IMR-90 (cell line): ENCODE data around the gene DTHD1. TPM values are rescaled to one million over a fixed set of nuclear protein-coding genes. Genes with fewer than 3 reads are reported as not detected.

Experiments used
- ATAC-seq: fragments of 200-7000 bp; cut with Tn5 transposase; 2 replicates; pipeline ENCODE4 v1.9.1; 2020; ENCODE audit warnings: low read depth, mild to moderate bottlenecking, moderate library complexity
- BruUV-seq: library from RNA; stranded (reverse); fragments of 400-500 nt; replicated peaks from 2 replicates; lab custom pipeline; 2021; lab: Mats Ljungman, UMichigan
- CTCF ChIA-PET: fragments of 300-600 bp; formaldehyde crosslinking; extraction: SDS; loops from one replicate; lab custom pipeline; 2021; ENCODE audit warnings: antibody characterized with exemption; lab: Yijun Ruan, JAX
- POLR2A ChIA-PET: fragments of 300-600 bp; sonication (Branson Sonifier 250); formaldehyde crosslinking; loops from one replicate; lab custom pipeline; 2022; ENCODE audit warnings: antibody characterized with exemption; ENCODE audit not compliant: unreplicated experiment; lab: Charles Lee
- DNase-seq: peaks from one replicate; pipeline ENCODE4 v3.0.0; 2013
- H2AFZ ChIP-seq: replicated peaks from 2 replicates; pipeline ENCODE3; 2013; ENCODE audit warnings: low read length, mild to moderate bottlenecking; ENCODE audit not compliant: poor library complexity
- H2AK5ac ChIP-seq: 2 replicates; pipeline ENCODE4 v1.6.1; 2013; ENCODE audit warnings: low read depth, low read length, inconsistent platforms
- H2AK9ac ChIP-seq: replicated peaks from 2 replicates; pipeline ENCODE3; 2013; ENCODE audit warnings: mild to moderate bottlenecking, low read depth, low read length, moderate library complexity; ENCODE audit not compliant: poor library complexity
- H2BK120ac ChIP-seq: 2 replicates; pipeline ENCODE4 v1.6.1; 2013; ENCODE audit warnings: low read depth, low read length, inconsistent platforms
- H2BK15ac ChIP-seq: 3 replicates; pipeline ENCODE4 v1.6.1; 2013; ENCODE audit warnings: low read depth, low read length, inconsistent platforms
- H2BK20ac ChIP-seq: 2 replicates; pipeline ENCODE4 v1.6.1; 2013; ENCODE audit warnings: low read depth, mild to moderate bottlenecking, inconsistent platforms, low read length, moderate library complexity
- H2BK5ac ChIP-seq: 2 replicates; pipeline ENCODE4 v1.6.1; 2013; ENCODE audit warnings: mild to moderate bottlenecking, low read depth, low read length, inconsistent platforms; ENCODE audit not compliant: poor library complexity, severe bottlenecking
- H3K14ac ChIP-seq: replicated peaks from 2 replicates; pipeline ENCODE4 v1.6.1; 2013; ENCODE audit warnings: low read depth, low read length, inconsistent platforms
- H3K18ac ChIP-seq: 2 replicates; pipeline ENCODE4 v1.6.1; 2013; ENCODE audit warnings: low read depth, low read length, control low read depth
- H3K23ac ChIP-seq: 2 replicates; pipeline ENCODE4 v1.6.1; 2013; ENCODE audit warnings: low read depth, low read length, inconsistent platforms
- H3K27ac ChIP-seq: 2 replicates; pipeline ENCODE4 v1.5.1; 2013; ENCODE audit warnings: mild to moderate bottlenecking, control low read depth, low read length; ENCODE audit not compliant: insufficient read depth
- H3K27me3 ChIP-seq: 2 replicates; pipeline ENCODE4 v1.6.1; 2013; ENCODE audit warnings: low read length; ENCODE audit not compliant: control insufficient read depth, insufficient read depth
- H3K36me3 ChIP-seq: 2 replicates; pipeline ENCODE4 v1.6.1; 2013; ENCODE audit warnings: low read length, mixed read lengths; ENCODE audit not compliant: control insufficient read depth, insufficient read depth
- H3K4ac ChIP-seq: 2 replicates; pipeline ENCODE4 v1.6.1; 2013; ENCODE audit warnings: low read depth, low read length, inconsistent platforms
- H3K4me1 ChIP-seq: 2 replicates; pipeline ENCODE4 v1.6.1; 2013; ENCODE audit warnings: low read length, mixed read lengths; ENCODE audit not compliant: control insufficient read depth, insufficient read depth
- H3K4me2 ChIP-seq: 2 replicates; pipeline ENCODE4 v1.6.1; 2013; ENCODE audit warnings: low read depth, mild to moderate bottlenecking, control low read depth, low read length, moderate library complexity
- H3K4me3 ChIP-seq: 2 replicates; pipeline ENCODE4 v1.5.1; 2013; ENCODE audit warnings: low read depth, mild to moderate bottlenecking, control low read depth, low read length, moderate library complexity; ENCODE audit not compliant: insufficient read depth
- H3K56ac ChIP-seq: 2 replicates; pipeline ENCODE4 v1.6.1; 2013; ENCODE audit warnings: low read length, inconsistent platforms; ENCODE audit not compliant: insufficient read depth; ENCODE audit errors: extremely low read depth
- H3K79me1 ChIP-seq, 2 experiments: 2 replicates each; pipeline ENCODE4 v1.6.1; 2013; ENCODE audit warnings: low read length in 2 of 2, inconsistent platforms in 1 of 2, low read depth in 1 of 2
- H3K9ac ChIP-seq: 2 replicates; pipeline ENCODE4 v1.6.1; 2013; ENCODE audit warnings: low read depth, low read length, control low read depth
- H3K9me1 ChIP-seq: 2 replicates; pipeline ENCODE4 v1.6.1; 2013; ENCODE audit warnings: low read length, inconsistent platforms; ENCODE audit not compliant: insufficient read depth
- H3K9me3 ChIP-seq: 2 replicates; pipeline ENCODE4 v1.6.1; 2013; ENCODE audit warnings: low read length; ENCODE audit not compliant: control insufficient read depth, insufficient read depth
- H4K20me1 ChIP-seq: 2 replicates; pipeline ENCODE4 v1.6.1; 2013; ENCODE audit warnings: low read length, inconsistent platforms; ENCODE audit not compliant: insufficient read depth
- H4K5ac ChIP-seq: 2 replicates; pipeline ENCODE4 v1.6.1; 2013; ENCODE audit warnings: mild to moderate bottlenecking, low read depth, low read length, control low read depth
- H4K8ac ChIP-seq, 2 experiments: 2 replicates each; pipeline ENCODE4 v1.6.1; 2013; ENCODE audit warnings: low read depth in 2 of 2, low read length in 2 of 2, control low read depth in 1 of 2, inconsistent platforms in 1 of 2
- H4K91ac ChIP-seq: 2 replicates; pipeline ENCODE4 v1.6.1; 2013; ENCODE audit warnings: low read depth, low read length, inconsistent platforms; ENCODE audit not compliant: insufficient read depth
- BHLHE40 ChIP-seq: fragments of 150-350 bp; IDR thresholded peaks from 2 replicates; pipeline ENCODE4 v1.6.1; 2016; ENCODE audit warnings: mild to moderate bottlenecking, low read depth, low read length
- CTCF ChIP-seq: conservative IDR thresholded peaks from 2 replicates; pipeline ENCODE4 v1.5.1; 2012; ENCODE audit warnings: mild to moderate bottlenecking, low read depth, low read length, improper control_type of control experiment
- ELK1 ChIP-seq: fragments of 150-350 bp; IDR thresholded peaks from 2 replicates; pipeline ENCODE4 v1.6.1; 2016; ENCODE audit warnings: low read depth, mild to moderate bottlenecking, low read length, moderate library complexity, borderline replicate concordance
- FOS ChIP-seq: fragments of 150-350 bp; IDR thresholded peaks from 2 replicates; pipeline ENCODE4 v1.6.1; 2016; ENCODE audit warnings: low read depth, low read length
- MAFK ChIP-seq: IDR thresholded peaks from 2 replicates; pipeline ENCODE4 v1.6.1; 2012; ENCODE audit warnings: low read depth, low read length, improper control_type of control experiment
- MAZ ChIP-seq: IDR thresholded peaks from 2 replicates; pipeline ENCODE4 v1.6.1; 2012; ENCODE audit warnings: low read depth, mild to moderate bottlenecking, low read length, improper control_type of control experiment, moderate library complexity, borderline replicate concordance
- MXI1 ChIP-seq: IDR thresholded peaks from 2 replicates; pipeline ENCODE4 v1.6.1; 2012; ENCODE audit warnings: low read depth, mild to moderate bottlenecking, low read length, moderate library complexity, borderline replicate concordance
- NFE2L2 ChIP-seq: fragments of 150-350 bp; IDR thresholded peaks from 2 replicates; pipeline ENCODE4 v1.6.1; 2016; ENCODE audit warnings: low read depth, mild to moderate bottlenecking, low read length
- RFX5 ChIP-seq: IDR thresholded peaks from 2 replicates; pipeline ENCODE4 v1.8.0; 2012; ENCODE audit warnings: low read depth, mild to moderate bottlenecking, low read length, moderate library complexity
- WGBS, 2 experiments: methylation state at CpG; one replicate each; pipeline versions ENCODE4 v1.1.5 to v1.1.7; 2013; ENCODE audit warnings: missing lambda C conversion rate in 2 of 2; ENCODE audit not compliant: insufficient read length in 1 of 2; ENCODE audit errors: extremely low coverage in 2 of 2; 5-methylcytosine and 5-hydroxymethylcytosine counted together
- dilution Hi-C: fragments of 300-500 bp; cut with HindIII; formaldehyde crosslinking; loops from one replicate; pipeline ENCODE4 v1.14.3; 2018; ENCODE audit warnings: low sequenced_read_pairs; ENCODE audit not compliant: unreplicated experiment
- in situ Hi-C: fragments of 300-500 bp; cut with MboI; formaldehyde crosslinking; loops from 3 replicates; pipeline ENCODE4 v1.14.3; 2019; ENCODE audit warnings: low sequenced_read_pairs, inconsistent platforms, mixed read lengths
- intact Hi-C: fragments of 100-400 bp; cut with micrococcal nuclease; formaldehyde crosslinking; loops from 2 replicates; pipeline ENCODE4 v1.10.0; 2022
- polyA plus RNA-seq, 3 experiments: library from polyadenylated mRNA; depleted of rRNA; stranded (reverse); fragments of >200 nt; gene quantifications; 2 replicates each; pipeline ENCODE4 v1.2.3, GENCODE V29; 2012; ENCODE audit warnings: low replicate concordance in 1 of 3
- total RNA-seq: library from RNA; depleted of rRNA; stranded (reverse); fragments of >200 nt; gene quantifications from 2 replicates; pipeline ENCODE4 v1.2.3, GENCODE V29; 2012

DTHD1 gene
- total and polyA plus RNA-seq, 2 of the 4 experiments (the other 2 are of a cell fraction) = not detected

- Histone ChIP-seq H2BK20ac (no peak overlapping the region), H3K4me3 (no peak overlapping the region), H2AK9ac (no peak overlapping the region), H3K18ac (no peak overlapping the region), H2AFZ (no peak overlapping the region), H4K8ac (no peak overlapping the region), H2BK5ac (no peak overlapping the region), H4K91ac (no peak overlapping the region), H4K20me1 (no peaks in the 10 kb centered on the region), H4K5ac (no peak overlapping the region), H3K9me3 (no peaks in the 10 kb centered on the region), H3K14ac (no peak overlapping the region), H3K56ac (no peak overlapping the region), H2BK15ac (no peak overlapping the region), H3K4ac (no peak overlapping the region), H3K9me1 (no peaks in the 10 kb centered on the region), H3K79me1 (no peaks in the 10 kb centered on the region), H3K9ac (no peak overlapping the region), H3K4me2 (no peak overlapping the region), H3K23ac (no peak overlapping the region), H3K27me3 (no peaks in the 10 kb centered on the region), H2BK120ac (no peak overlapping the region), H3K4me1 (no peaks in the 10 kb centered on the region), H2AK5ac (no peak overlapping the region), H3K36me3 (no peaks in the 10 kb centered on the region), H3K27ac (no peak overlapping the region)
- no peak for ATAC-seq
- dilution Hi-C loops = no loop called here
- CTCF ChIA-PET = no interaction called here
- 0% methylated on average over 1 of the region's 3 CpGs; no CpG with 5 or more reads in 1 of the 2 experiments for WGBS, 2 experiments
- TF ChIP-seq ELK1 (no peak), MXI1 (no peak), MAZ (no peak), NFE2L2 (no peak), RFX5 (no peak), BHLHE40 (no peak), CTCF (no peak), FOS (no peak), MAFK (no peak)
- intact Hi-C loops = no loop called here
- no TSS peak for BruUV-seq
- in situ Hi-C loops = no loop called here
- DNase-seq = no peak
- POLR2A ChIA-PET = no interaction called here
Measured at GRCh38 chr4:36325926-36326325, 44.5 kb downstream of the DTHD1 start.
